Measurements from ENCODE around the gene EXTL2.

The EXTL2 gene

DNA sequence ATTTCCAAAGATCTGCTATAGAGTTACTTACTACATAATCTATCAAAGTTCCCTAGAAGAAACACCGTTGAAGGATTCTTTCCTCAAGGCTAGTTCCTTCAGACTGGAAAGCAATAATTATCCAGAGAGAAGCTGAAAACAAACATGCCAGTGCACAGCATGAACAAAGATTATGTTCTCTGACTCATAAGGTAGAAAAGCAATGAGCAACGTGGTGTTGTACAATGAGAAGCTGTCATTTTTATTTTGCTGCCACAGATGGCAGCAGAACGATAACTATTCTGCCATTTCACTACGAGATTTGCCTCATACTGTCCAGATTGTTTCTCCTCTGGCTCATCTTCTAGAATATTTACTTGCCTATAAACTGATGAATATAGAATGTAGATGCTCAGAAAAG lies 10.7 kb downstream of the EXTL2 start:
- Histone ChIP-seq H3K36me3 (ENCODE audit: insufficient read depth, insufficient read length, low read length) (peaks cover 30% of the 10 kb centered on the region), H3K4me1 (ENCODE audit: insufficient read depth, insufficient read length) (no peaks in the 10 kb centered on the region)
- TF ChIP-seq YY1 (IDR thresholded peaks at IDR 0.05; ENCODE audit: insufficient read depth, insufficient read length), result no peak
- no peak for TF ChIP-seq ZNF274 (IDR thresholded peaks at IDR 0.05; ENCODE audit: low read depth, low read length)
- TF ChIP-seq SUZ12 (IDR thresholded peaks at IDR 0.05; ENCODE audit: extremely low read depth, insufficient read depth, insufficient read length), result no peak

DNA sequence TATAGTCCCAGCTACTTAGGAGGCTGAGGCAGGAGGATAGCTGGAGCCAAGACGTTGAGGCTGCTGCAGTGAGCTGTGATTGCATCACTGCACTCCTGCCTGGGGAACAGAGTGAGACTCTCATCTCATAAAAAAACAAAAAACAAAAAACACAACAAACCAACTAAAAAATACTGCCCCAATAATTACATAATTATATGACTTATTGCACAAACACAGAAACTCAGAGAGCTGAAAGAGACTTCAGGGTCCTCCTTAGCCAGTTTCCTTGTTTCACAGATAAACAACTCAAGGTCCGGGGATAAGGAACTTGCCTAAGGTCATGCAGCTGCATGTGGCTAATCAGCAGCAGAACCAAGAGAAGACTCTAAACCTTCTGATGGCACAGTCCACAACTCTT lies 11.9 kb downstream of the EXTL2 start:
- Histone ChIP-seq H3K4me3 (ENCODE audit: insufficient read length, low read depth) (no peak overlapping the region), H3K4me1 (ENCODE audit: insufficient read depth, insufficient read length) (no peaks in the 10 kb centered on the region), H3K36me3 (ENCODE audit: insufficient read depth, insufficient read length, low read length) (peaks cover 24% of the 10 kb centered on the region), H3K27me3 (ENCODE audit: insufficient read depth, insufficient read length) (no peaks in the 10 kb centered on the region), H3K9ac (ENCODE audit: insufficient read length, low read depth) (no peak overlapping the region), H3K9me3 (ENCODE audit: insufficient read depth, low read length) (no peaks in the 10 kb centered on the region)
- TF ChIP-seq ZNF274 (IDR thresholded peaks at IDR 0.05; ENCODE audit: low read depth, low read length), result no peak
- no peak for DNase-seq (ENCODE audit: low read depth, low spot score)

More for the DNA sequence above, 10.7 kb downstream of the EXTL2 start:
- Histone ChIP-seq H3K9me3 (ENCODE audit: insufficient read depth, low read length) (peaks cover 12% of the 10 kb centered on the region), H3K27me3 (ENCODE audit: insufficient read depth, insufficient read length) (no peaks in the 10 kb centered on the region), H3K4me3 (ENCODE audit: insufficient read length, low read depth) (no peak overlapping the region), H3K9ac (ENCODE audit: insufficient read length, low read depth) (no peak overlapping the region)
- no peak for DNase-seq (ENCODE audit: low read depth, low spot score)

DNA sequence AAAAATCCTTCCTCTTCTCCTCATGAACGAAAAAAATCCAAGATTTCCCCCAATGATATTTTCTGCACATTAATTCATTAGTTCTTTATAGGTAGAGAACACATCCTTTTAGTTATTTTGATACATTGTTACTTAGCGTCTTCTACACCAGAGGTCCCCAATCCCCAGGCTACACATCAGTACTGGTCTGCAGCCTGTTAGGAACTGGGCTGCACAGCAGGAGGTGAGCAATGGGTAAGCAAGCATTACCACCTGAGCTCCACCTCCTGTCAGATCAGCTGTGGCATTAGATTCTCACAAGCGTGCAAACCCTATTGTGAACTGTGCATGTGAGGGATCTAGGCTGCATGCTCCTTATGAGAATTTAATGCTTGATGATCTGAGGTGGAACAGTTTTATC lies 13.0 kb downstream of the EXTL2 start:
- Histone ChIP-seq H3K9ac (ENCODE audit: insufficient read length, low read depth) (no peak overlapping the region), H3K4me1 (ENCODE audit: insufficient read depth, insufficient read length) (no peaks in the 10 kb centered on the region), H3K36me3 (ENCODE audit: insufficient read depth, insufficient read length, low read length) (peaks cover 26% of the 10 kb centered on the region), H3K27me3 (ENCODE audit: insufficient read depth, insufficient read length) (no peaks in the 10 kb centered on the region), H3K9me3 (ENCODE audit: insufficient read depth, low read length) (no peaks in the 10 kb centered on the region), H3K4me3 (ENCODE audit: insufficient read length, low read depth) (no peak overlapping the region)
- DNase-seq (ENCODE audit: low read depth, low spot score), result no peak
- TF ChIP-seq ZNF274 (IDR thresholded peaks at IDR 0.05; ENCODE audit: low read depth, low read length), result no peak

DNA sequence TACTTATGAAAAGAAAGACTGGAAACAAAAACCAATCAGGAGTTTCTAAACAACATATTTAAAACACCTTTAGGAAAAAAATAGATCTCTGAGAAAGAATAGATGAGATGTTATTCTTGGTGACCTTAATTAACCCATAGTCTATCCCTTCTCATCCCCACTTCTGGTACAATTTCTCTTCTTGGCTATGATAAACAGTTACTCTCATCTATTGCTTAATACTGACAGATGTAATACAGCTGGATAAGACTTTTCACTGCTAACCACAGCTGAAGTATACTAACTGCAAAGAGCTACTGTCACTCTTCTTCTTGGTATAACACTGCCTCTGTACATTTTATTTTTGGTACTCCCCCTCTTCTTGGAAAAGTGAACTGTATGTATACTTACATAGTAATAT lies 15.2 kb downstream of the EXTL2 start:
- no peak overlapping the region for H3K9ac ChIP-seq (ENCODE audit: insufficient read length, low read depth)
- no peaks in the 10 kb centered on the region for H3K27me3 ChIP-seq (ENCODE audit: insufficient read depth, insufficient read length)
- no peaks in the 10 kb centered on the region for H3K4me1 ChIP-seq (ENCODE audit: insufficient read depth, insufficient read length)
- H3K9me3 ChIP-seq (ENCODE audit: insufficient read depth, low read length), result no peaks in the 10 kb centered on the region
- H3K36me3 ChIP-seq (ENCODE audit: insufficient read depth, insufficient read length, low read length), result peaks cover 11% of the 10 kb centered on the region
- no peak for DNase-seq (ENCODE audit: low read depth, low spot score)
- TF ChIP-seq YY1 (IDR thresholded peaks at IDR 0.05; ENCODE audit: insufficient read depth, insufficient read length) (no peak), ZNF274 (IDR thresholded peaks at IDR 0.05; ENCODE audit: low read depth, low read length) (no peak), SUZ12 (IDR thresholded peaks at IDR 0.05; ENCODE audit: extremely low read depth, insufficient read depth, insufficient read length) (no peak)
- H3K4me3 ChIP-seq (ENCODE audit: insufficient read length, low read depth), result no peak overlapping the region

DNA sequence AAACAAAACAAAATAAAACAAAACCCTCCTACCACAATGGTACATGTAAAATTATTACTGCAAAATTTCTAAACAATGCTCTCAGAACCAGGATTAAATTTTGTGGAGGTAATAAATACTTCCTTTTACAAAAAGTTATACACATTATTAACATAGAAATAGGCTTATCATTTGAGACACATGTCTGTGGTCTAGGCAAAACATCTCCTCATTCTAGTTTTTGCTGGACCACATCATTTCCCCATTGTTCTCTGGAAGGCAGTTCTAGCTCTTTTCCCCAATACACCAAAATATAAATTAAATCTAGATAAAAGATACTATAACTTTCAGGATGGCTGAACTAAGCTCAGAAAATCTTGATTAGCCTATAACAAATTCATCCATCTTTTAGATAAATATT lies 18.4 kb downstream of the EXTL2 start:
- H3K9ac ChIP-seq (ENCODE audit: insufficient read length, low read depth), result no peak overlapping the region
- no peaks in the 10 kb centered on the region for H3K4me1 ChIP-seq (ENCODE audit: insufficient read depth, insufficient read length)
- no peaks in the 10 kb centered on the region for H3K9me3 ChIP-seq (ENCODE audit: insufficient read depth, low read length)
- no peak for DNase-seq (ENCODE audit: low read depth, low spot score)
- peaks cover 16% of the 10 kb centered on the region for H3K36me3 ChIP-seq (ENCODE audit: insufficient read depth, insufficient read length, low read length)
- TF ChIP-seq ZNF274 (IDR thresholded peaks at IDR 0.05; ENCODE audit: low read depth, low read length), result no peak
- no peak for TF ChIP-seq SUZ12 (IDR thresholded peaks at IDR 0.05; ENCODE audit: extremely low read depth, insufficient read depth, insufficient read length)
- TF ChIP-seq YY1 (IDR thresholded peaks at IDR 0.05; ENCODE audit: insufficient read depth, insufficient read length), result no peak
- H3K4me3 ChIP-seq (ENCODE audit: insufficient read length, low read depth), result no peak overlapping the region
- no peaks in the 10 kb centered on the region for H3K27me3 ChIP-seq (ENCODE audit: insufficient read depth, insufficient read length)

DNA sequence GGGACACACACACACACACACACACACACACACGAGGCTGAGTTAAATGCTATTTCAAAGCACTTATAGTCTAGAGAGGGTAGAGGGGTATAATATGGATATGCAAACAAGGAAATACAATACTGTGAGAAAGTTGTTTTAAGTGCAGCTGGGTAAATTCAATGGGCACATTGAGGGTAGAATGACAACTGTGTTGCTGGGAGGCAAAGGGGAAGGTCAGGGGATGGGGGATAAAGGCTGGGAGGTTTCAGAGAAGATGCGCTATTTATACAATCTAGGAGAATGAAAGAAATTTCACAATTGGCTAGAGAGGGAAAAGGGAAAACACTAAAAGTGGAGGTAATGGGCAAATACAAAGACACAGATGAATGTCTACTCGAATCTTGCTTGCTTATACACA lies 19.4 kb downstream of the EXTL2 start:
- no peaks in the 10 kb centered on the region for H3K9me3 ChIP-seq (ENCODE audit: insufficient read depth, low read length)
- H3K4me1 ChIP-seq (ENCODE audit: insufficient read depth, insufficient read length), result no peaks in the 10 kb centered on the region
- no peaks in the 10 kb centered on the region for H3K27me3 ChIP-seq (ENCODE audit: insufficient read depth, insufficient read length)
- no peak overlapping the region for H3K9ac ChIP-seq (ENCODE audit: insufficient read length, low read depth)
- H3K36me3 ChIP-seq (ENCODE audit: insufficient read depth, insufficient read length, low read length), result peaks cover 16% of the 10 kb centered on the region
- no peak for DNase-seq (ENCODE audit: low read depth, low spot score)
- no peak overlapping the region for H3K4me3 ChIP-seq (ENCODE audit: insufficient read length, low read depth)
- no peak for TF ChIP-seq YY1 (IDR thresholded peaks at IDR 0.05; ENCODE audit: insufficient read depth, insufficient read length)
- no peak for TF ChIP-seq SUZ12 (IDR thresholded peaks at IDR 0.05; ENCODE audit: extremely low read depth, insufficient read depth, insufficient read length)
- TF ChIP-seq ZNF274 (IDR thresholded peaks at IDR 0.05; ENCODE audit: low read depth, low read length), result no peak

DNA sequence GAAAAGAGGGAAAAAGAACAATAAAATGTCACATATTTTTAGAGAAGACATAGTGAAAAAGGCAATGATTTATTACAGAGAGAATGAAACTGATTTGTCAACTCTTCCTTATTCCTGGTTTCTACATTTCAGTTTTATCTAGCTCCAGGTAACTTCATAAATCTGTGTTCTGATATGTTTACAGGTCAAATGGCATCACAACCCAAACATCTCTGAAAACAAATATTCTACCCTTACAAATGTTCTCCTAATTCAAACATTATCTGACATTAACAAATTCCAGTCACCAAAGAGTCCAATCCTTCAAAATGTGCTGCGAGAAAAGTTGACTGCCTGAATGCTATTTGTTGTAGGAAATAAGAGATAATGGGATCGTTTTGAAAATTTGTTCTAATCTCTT lies 20.2 kb downstream of the EXTL2 start:
- TF ChIP-seq SUZ12 (IDR thresholded peaks at IDR 0.05; ENCODE audit: extremely low read depth, insufficient read depth, insufficient read length), result no peak
- TF ChIP-seq YY1 (IDR thresholded peaks at IDR 0.05; ENCODE audit: insufficient read depth, insufficient read length), result no peak
- TF ChIP-seq ZNF274 (IDR thresholded peaks at IDR 0.05; ENCODE audit: low read depth, low read length), result no peak
- H3K9ac ChIP-seq (ENCODE audit: insufficient read length, low read depth), result no peak overlapping the region
- H3K27me3 ChIP-seq (ENCODE audit: insufficient read depth, insufficient read length), result no peaks in the 10 kb centered on the region
- DNase-seq (ENCODE audit: low read depth, low spot score), result no peak
- no peaks in the 10 kb centered on the region for H3K4me1 ChIP-seq (ENCODE audit: insufficient read depth, insufficient read length)
- peaks cover 14% of the 10 kb centered on the region for H3K36me3 ChIP-seq (ENCODE audit: insufficient read depth, insufficient read length, low read length)
- H3K4me3 ChIP-seq (ENCODE audit: insufficient read length, low read depth), result no peak overlapping the region
- H3K9me3 ChIP-seq (ENCODE audit: insufficient read depth, low read length), result no peaks in the 10 kb centered on the region

DNA sequence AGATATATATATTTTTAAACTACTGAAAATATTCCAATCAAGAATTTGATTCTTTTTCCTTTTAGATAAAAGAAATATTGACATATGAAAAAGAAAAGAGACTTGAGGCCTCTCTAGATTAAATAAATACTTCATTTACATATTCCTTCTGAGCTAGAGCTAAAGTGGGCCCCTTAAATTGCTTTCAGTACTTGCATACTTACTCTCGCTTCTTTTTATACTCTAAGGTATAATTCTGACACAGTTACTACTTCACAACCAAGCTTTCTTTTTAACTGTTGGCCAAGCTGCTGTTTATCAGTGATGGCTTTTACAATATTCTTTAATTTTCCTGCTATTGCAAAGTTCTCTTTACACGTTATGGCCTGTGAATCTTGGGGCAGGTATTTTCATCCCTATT lies 24.6 kb downstream of the EXTL2 start:
- no peak for DNase-seq (ENCODE audit: low read depth, low spot score)
- Histone ChIP-seq H3K4me1 (ENCODE audit: insufficient read depth, insufficient read length) (no peaks in the 10 kb centered on the region), H3K36me3 (ENCODE audit: insufficient read depth, insufficient read length, low read length) (peaks cover 5% of the 10 kb centered on the region), H3K4me3 (ENCODE audit: insufficient read length, low read depth) (no peak overlapping the region), H3K27me3 (ENCODE audit: insufficient read depth, insufficient read length) (no peaks in the 10 kb centered on the region), H3K9me3 (ENCODE audit: insufficient read depth, low read length) (no peaks in the 10 kb centered on the region), H3K9ac (ENCODE audit: insufficient read length, low read depth) (no peak overlapping the region)
- TF ChIP-seq SUZ12 (IDR thresholded peaks at IDR 0.05; ENCODE audit: extremely low read depth, insufficient read depth, insufficient read length) (no peak), YY1 (IDR thresholded peaks at IDR 0.05; ENCODE audit: insufficient read depth, insufficient read length) (no peak), ZNF274 (IDR thresholded peaks at IDR 0.05; ENCODE audit: low read depth, low read length) (no peak)
